Measurements from ENCODE around the gene ROBO4.

DNA sequence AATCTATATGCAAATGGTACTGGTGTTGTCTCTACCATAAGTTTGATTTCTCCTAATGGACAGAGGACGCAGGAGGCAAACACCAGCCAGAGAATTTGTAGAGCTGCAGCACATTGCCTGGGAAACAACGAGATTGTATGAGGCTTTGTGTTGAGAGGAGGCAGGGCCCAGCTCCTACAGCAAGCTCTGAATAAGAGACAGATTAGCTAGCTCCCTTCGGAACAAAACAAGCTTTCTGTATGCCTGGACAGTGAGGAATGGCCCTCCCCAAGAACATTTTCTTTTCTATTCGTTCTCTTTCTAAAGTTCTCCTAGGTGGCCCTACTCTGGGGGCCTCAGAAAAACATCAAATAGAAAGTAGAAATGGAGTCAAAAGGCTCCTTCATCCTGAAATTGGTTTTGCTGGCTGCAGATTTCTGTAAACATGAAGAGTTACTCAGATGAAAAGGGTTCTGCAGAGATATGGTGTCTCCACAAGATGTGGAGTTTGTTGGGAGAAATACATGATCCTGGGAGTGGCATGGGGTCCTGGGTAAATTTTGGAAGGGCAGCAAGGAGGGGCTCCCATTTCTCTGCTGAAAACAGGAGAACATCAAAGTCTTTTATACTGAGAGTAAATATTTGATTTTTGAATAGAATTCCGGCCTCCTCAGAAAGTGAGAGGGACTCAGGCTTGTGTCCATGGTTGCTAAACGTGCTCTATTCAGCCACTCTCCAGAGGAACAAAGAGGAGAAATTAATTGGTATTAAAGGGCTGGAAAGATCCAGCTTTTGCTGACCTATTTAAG, 45.0 kb upstream of the ROBO4 start:
- TF ChIP-seq, protein P1, sequence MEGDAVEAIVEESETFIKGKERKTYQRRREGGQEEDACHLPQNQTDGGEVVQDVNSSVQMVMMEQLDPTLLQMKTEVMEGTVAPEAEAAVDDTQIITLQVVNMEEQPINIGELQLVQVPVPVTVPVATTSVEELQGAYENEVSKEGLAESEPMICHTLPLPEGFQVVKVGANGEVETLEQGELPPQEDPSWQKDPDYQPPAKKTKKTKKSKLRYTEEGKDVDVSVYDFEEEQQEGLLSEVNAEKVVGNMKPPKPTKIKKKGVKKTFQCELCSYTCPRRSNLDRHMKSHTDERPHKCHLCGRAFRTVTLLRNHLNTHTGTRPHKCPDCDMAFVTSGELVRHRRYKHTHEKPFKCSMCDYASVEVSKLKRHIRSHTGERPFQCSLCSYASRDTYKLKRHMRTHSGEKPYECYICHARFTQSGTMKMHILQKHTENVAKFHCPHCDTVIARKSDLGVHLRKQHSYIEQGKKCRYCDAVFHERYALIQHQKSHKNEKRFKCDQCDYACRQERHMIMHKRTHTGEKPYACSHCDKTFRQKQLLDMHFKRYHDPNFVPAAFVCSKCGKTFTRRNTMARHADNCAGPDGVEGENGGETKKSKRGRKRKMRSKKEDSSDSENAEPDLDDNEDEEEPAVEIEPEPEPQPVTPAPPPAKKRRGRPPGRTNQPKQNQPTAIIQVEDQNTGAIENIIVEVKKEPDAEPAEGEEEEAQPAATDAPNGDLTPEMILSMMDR (IDR thresholded peaks at IDR 0.05), result no peak
- no peak for TF ChIP-seq POLR2A (IDR thresholded peaks at IDR 0.05)

All from Peyer's patch (tissue), 4 donors.